Activated T-cell treated with anti-CD3 and anti-CD28 coated beads, Interleukin-2, amount 50 U/mL, for 1 hour (primary cell): ENCODE data around the gene CD209.
"Not testable (repeated sequence)": the region's sequence is repeated elsewhere in the genome, so short reads cannot be mapped to it uniquely, and the experiment has no call there.

Experiments
- DNase-seq: peaks from one replicate; pipeline ENCODE4 v3.0.0-alpha.2; 2020

The CD209 gene

GRCh38 chr19:7766535-7766934, 19.2 kb upstream of the CD209 start:
- no peak for DNase-seq

DNA sequence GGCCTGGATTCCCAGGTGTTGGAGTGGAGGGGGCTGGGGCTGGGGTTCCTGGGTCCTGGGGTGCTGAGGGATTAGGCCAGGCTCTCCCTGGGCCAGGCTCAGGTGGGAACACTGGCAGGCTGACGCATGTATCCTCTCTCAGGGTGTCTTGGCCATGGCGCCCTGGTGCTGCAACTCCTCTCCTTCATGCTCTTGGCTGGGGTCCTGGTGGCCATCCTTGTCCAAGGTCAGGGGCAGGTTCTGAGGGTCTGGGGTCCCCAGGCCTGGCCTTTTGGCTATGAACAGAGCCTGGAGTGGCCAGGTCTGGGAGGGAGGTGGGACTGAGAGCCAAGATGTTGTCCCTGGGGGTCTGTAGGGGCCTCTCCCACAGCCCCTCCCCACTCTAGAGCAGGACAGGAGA, 17.7 kb upstream of the CD209 start:
- not testable (repeated sequence) for DNase-seq

DNA sequence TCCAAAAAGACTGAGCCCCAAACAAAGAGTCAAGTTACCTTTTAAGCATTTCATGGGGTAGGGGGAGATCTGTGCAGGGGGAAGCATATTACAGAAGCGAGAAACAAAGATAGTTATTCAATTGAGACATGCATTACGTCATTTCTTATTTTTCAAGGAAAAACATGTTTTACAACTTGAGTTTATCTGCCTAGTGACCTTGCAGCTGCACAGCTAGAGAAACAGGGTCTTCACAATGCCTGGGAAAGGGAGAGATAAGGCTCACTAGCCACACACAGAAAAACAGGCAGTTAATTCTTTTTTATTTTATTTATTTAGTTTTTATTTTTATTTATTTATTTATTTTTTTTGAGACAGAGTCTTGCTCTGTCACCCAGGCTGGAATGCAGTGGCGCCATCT, 16.8 kb upstream of the CD209 start:
- DNase-seq = not testable (repeated sequence)

DNA sequence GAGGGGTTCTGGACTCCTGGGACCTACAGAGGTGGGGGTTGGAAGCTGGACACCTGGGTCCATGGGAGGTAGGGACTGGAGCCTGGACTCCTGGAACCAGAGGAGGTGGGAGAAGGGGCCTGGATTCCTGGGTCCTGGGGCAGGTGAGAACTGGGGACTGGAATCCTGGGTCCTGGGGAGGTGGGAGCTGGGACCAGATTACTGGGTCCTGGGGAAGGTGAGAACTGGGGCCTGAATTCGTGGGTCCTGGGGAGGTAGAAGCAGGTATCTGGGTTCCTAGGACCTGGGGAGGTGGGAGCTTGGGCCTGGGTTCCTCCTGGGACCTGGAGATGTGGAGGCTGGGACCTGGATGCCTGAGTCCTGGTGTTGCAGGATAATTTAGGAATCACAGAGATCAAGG, 16.4 kb upstream of the CD209 start:
- DNase-seq = no peak

DNA sequence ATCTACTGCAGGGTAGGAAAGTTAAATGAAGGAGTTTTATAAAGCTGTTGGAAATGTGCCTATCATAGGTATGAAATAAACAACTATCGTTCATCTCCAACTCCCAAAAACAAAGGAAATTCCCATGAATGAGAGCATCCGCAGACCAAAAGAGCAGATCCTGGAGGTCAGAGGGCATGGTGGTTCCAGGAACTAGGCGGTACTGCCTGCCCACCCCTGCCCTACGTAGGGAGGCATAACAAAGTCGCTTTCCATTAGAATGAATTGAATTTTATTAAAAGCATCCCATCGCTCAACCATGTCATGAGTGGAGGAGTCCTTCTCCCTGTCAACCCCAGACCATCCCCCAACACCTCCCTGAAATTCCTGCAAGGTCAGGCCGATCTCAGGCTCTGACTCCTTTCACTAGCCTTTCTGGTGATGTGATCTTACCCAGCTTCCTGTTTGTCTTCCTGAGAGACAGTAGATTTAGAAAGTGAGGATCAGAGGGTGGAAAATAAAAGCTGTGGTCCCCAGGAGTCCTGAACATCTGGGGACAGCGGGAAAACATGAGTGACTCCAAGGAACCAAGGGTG, 15.5 kb upstream of the CD209 start, which contains the start of gene CLEC4M:
Gene CLEC4M (plus strand): TSS at position 525 of the 575 bp plus-strand sequence. CDS start 24 bp downstream, at position 549.
- DNase-seq = no peak

GRCh38 chr19:7759156-7759555, 11.8 kb upstream of the CD209 start:
- DNase-seq = no peak

DNA sequence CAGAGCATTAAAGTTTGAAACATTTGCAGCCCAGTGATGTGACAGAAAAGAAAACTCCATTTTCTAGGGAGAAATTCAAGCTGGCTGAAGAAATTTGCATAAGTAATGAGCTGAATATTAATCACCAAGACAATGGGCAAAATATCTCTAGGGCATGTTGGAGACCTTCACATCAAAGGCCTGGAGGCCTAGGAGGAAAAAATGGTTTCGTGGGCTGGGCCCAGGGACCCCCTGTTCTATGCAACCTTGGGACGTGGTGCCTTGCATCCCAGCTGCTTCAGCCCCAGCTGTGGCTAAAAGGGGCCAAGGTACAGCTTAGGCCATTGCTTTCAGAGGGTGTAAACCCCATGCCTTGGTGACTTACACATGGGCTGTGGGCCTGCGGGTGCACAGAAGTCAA, 10.0 kb upstream of the CD209 start:
- no peak for DNase-seq

DNA sequence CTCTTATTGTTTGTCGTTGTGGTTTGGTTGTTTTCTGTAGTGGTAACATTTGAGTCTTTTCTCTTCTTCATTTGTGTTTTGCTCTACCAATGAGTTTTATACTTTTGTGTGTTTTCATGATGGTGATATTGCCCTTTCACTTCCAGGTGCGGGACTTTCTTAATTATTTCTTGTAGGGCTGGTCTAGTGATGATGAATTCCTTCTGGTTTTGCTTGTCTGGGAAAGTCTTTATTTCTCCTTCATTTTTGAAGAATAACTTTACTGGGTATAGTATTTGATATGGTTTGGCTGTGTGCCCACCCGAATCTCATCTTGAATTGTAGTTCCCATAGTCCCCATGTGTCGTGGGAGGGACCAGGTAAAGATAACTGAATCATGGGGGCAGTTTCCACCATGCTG, 8.9 kb upstream of the CD209 start:
- no peak for DNase-seq

- DNase-seq = no peak
These were observed 3.9 kb upstream of the CD209 start for GRCh38 chr19:7751157-7751783.

- DNase-seq = no peak
These were observed 1.4 kb upstream of the CD209 start for GRCh38 chr19:7748756-7749155.

DNA sequence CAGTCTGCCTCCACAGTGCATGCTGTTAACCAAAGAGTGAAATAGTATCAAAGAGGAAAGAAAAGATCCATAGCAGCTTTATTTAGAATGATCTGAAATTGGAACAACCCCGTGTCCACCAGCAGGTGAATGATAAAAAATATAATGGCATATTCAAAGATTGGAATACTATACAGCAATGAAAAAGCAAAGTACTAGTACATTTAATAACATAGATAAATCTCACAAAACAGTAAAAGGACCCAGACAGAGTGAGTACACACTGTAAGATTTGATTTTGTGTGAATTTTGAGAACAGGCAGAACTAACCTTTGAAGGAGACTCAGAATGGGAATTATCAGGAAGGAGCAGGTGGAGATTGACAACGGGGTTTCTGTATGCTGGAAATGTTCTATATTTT, 837 bp upstream of the CD209 start:
- no peak for DNase-seq

GRCh38 chr19:7746306-7746705, 1.0 kb downstream of the CD209 start:
- DNase-seq = not testable (repeated sequence)

- DNase-seq = no peak
These were observed 2.3 kb downstream of the CD209 start for GRCh38 chr19:7744871-7745650.

DNA sequence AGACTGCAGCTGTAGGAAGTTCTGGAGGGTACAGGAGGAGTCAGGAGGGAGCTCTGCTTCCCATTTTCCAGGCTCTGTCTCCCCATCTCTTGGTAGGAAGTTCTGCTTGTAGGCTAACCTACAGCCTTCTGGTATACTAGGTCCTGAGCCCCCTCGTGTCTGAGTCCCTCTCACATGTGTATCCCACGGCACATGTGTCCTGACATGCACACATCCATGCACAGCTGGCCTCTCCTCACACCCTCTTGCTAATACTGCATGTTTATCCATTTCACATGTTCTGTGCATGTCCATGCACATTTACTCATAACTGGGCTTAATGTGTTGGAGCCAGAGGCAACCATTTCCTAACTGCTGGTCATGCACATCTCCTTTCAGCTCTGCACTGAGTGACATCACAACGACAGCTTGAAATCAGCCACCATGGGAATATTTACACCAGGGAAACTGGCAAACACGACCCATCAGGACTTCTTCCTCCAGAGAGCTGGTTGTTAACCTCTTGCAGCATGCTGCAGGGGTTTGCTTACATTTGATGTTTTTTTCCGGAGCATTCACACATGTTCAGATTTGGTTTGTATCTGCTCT, 3.0 kb downstream of the CD209 start:
- no peak for DNase-seq

- DNase-seq = no peak
These were observed 3.9 kb downstream of the CD209 start for GRCh38 chr19:7743425-7743841.

GRCh38 chr19:7742991-7743390, 4.3 kb downstream of the CD209 start:
- no peak for DNase-seq

GRCh38 chr19:7742575-7742974, 4.8 kb downstream of the CD209 start:
- DNase-seq = no peak

DNA sequence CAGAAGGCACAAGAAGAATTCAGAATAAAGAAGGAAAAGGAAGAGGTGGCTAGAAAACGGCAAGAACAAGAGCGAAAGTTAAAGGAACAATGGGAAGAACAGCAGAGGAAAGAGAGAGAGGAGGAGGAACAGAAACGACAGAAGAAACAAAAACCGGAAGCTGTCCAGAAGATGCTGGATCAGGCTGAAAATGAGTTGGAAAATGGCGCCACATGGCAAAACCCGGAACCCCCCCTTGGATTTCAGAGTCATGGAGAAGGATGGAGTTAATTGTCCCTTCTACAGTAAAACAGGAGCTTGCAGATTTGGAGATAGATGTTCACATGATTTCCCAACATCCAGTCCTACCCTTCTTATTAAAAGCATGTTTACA, 6.7 kb downstream of the CD209 start:
- no peak for DNase-seq

DNA sequence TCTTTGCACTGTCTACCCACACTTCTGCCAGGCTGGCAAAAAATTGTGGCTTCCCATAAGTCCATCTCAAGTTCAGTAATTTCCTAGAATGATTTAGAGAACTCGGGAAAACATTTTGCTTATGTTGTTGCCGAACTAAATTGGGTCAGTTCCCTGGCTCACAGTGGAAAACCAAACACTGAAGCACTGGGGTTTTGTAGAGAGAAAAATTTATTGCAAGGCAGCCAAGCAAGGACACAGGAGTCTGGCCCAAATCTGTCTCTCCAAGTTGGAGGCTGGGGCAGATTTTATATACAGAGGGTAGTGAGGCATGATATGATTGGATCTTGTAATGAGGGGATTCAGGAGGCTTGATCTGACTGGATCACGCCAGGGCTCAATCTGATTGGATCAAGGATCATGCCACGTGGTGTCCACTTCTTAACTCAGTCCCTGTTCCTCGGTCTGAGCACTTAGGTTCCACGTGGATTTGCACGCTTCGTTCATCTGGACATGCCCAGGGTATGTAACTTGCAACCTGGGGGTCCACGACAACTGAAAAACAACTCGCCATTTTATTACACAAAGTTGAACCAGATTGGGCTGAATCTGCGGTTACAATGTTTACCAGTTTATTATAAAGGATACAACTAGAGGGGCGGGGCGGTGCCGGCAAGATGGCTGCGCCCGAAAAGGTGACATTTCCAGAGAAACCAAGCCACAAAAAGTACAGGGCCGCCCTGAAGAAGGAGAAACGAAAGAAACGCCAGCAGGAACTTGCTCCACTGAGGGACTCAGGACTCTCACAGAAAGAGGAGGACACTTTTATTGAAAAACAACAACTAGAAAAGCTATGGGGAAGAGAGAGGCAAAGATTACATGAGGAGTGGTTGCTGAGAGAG, 7.3 kb downstream of the CD209 start:
- no peak for DNase-seq

DNA sequence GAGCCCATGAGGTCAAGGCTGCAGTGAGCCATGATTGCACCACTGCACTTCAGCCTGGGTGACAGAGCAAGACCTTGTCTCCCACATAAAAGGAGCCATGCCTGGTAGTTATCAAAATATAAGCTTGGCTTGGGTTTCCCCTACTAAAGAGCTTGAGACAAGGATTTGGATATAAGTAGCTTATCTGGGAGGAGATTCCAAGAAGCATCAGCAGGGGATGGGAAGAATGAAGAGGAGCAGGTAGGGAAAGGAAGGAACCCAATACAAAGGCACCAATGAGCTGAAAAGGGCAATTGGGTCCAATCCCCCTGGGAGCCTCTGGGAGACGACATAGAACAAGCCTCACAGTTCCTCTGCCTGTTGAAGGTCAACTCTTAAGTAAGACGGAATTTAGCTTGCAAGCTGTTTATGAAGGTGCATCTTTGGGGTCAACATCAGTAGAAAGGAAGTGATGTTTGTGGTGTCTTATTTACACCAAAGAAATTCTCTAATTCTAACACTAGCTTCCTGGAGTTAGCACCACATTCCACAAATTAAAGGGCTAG, 8.1 kb downstream of the CD209 start:
- no peak for DNase-seq

DNA sequence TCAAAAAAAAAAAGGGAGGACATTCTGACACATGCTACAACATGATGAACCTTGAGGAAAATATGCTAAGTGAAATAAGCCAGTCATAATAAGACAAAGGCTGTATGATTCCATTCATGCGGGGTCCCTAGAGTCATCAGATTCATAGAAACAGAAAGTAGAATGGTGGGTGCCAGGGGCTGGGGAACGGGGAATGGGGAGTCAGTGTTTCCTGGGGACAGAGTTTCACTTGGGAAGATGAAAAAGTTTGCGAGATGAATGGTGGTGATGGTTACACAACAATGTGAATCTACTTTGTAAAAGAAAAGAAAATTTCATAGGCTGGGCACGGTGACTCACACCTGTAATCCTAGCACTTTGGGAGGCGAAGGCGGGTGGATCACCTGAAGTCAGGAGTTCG, 9.3 kb downstream of the CD209 start:
- DNase-seq = no peak

GRCh38 chr19:7737215-7737614, 10.1 kb downstream of the CD209 start:
- no peak for DNase-seq

- DNase-seq = no peak
These were observed 11.2 kb downstream of the CD209 start for GRCh38 chr19:7736148-7736547.
